Progenitor cell of endocrine pancreas (in vitro differentiated cells): ENCODE results near the gene SLC25A34. TPM values are rescaled to one million over a fixed set of nuclear protein-coding genes. Genes with fewer than 3 reads are reported as not detected.

Experiments used
- DNase-seq: peaks from one replicate; pipeline ENCODE4 v3.0.0; 2021; ENCODE audit warnings: low spot score; ENCODE audit not compliant: unreplicated experiment
- H3K27ac Mint-ChIP-seq: 2 replicates; pipeline ENCODE4 v1.8.0; 2021; ENCODE audit warnings: mild to moderate bottlenecking, moderate library complexity, mixed read lengths
- H3K27me3 Mint-ChIP-seq: 2 replicates; pipeline ENCODE4 v1.8.0; 2021; ENCODE audit warnings: mixed read lengths
- H3K36me3 Mint-ChIP-seq: 2 replicates; pipeline ENCODE4 v1.8.0; 2022; ENCODE audit warnings: mixed read lengths; ENCODE audit not compliant: insufficient read depth
- H3K4me1 Mint-ChIP-seq: 2 replicates; pipeline ENCODE4 v1.8.0; 2021; ENCODE audit warnings: low read depth, mixed read lengths
- H3K4me3 Mint-ChIP-seq: 2 replicates; pipeline ENCODE4 v1.8.0; 2021; ENCODE audit warnings: low read depth, mild to moderate bottlenecking, moderate library complexity, mixed read lengths
- H3K9me3 Mint-ChIP-seq: 2 replicates; pipeline ENCODE4 v1.8.0; 2021; ENCODE audit warnings: low read depth, mixed read lengths
- total RNA-seq: library from RNA; stranded (reverse); gene quantifications from 2 replicates; pipeline ENCODE4 v1.2.1, GENCODE V29; 2021
- TF ChIP-seq, protein P1 (sequence below): fragments of 200-600 bp; sonication (generic); IDR thresholded peaks from one replicate; pipeline ENCODE4 v1.5.0; 2021; ENCODE audit warnings: antibody characterized with exemption, mild to moderate bottlenecking; ENCODE audit not compliant: unreplicated experiment

SLC25A34 gene
- total RNA-seq, 1 donor from 2014 or later: 6.0 TPM

DNA sequence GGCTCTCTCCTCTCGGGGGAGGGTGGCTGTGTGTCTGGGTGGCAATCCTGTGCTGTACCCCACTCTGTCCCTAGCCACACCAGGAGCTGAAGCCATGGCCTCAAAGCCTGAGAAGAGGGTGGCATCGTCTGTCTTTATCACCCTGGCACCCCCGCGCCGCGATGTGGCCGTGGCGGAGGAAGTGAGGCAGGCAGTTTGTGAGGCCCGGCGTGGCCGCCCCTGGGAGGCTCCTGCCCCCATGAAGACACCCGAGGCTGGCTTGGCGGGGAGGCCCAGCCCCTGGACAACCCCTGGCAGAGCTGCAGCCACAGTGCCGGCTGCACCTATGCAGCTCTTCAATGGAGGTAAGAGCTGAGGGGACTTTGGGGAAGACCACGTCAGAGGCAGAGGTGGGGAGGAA lies 28.8 kb downstream of the SLC25A34 start:
- TF ChIP-seq, protein P1, sequence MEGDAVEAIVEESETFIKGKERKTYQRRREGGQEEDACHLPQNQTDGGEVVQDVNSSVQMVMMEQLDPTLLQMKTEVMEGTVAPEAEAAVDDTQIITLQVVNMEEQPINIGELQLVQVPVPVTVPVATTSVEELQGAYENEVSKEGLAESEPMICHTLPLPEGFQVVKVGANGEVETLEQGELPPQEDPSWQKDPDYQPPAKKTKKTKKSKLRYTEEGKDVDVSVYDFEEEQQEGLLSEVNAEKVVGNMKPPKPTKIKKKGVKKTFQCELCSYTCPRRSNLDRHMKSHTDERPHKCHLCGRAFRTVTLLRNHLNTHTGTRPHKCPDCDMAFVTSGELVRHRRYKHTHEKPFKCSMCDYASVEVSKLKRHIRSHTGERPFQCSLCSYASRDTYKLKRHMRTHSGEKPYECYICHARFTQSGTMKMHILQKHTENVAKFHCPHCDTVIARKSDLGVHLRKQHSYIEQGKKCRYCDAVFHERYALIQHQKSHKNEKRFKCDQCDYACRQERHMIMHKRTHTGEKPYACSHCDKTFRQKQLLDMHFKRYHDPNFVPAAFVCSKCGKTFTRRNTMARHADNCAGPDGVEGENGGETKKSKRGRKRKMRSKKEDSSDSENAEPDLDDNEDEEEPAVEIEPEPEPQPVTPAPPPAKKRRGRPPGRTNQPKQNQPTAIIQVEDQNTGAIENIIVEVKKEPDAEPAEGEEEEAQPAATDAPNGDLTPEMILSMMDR: no peak
- Mint-ChIP-seq H3K9me3 (no peaks in the 10 kb centered on the region), H3K4me3 (no peak overlapping the region), H3K27ac (peak overlapping the region; percentile 37), H3K36me3 (peaks cover 21% of the 10 kb centered on the region), H3K27me3 (no peaks in the 10 kb centered on the region), H3K4me1 (peaks cover 27% of the 10 kb centered on the region)
- no peak for DNase-seq

DNA sequence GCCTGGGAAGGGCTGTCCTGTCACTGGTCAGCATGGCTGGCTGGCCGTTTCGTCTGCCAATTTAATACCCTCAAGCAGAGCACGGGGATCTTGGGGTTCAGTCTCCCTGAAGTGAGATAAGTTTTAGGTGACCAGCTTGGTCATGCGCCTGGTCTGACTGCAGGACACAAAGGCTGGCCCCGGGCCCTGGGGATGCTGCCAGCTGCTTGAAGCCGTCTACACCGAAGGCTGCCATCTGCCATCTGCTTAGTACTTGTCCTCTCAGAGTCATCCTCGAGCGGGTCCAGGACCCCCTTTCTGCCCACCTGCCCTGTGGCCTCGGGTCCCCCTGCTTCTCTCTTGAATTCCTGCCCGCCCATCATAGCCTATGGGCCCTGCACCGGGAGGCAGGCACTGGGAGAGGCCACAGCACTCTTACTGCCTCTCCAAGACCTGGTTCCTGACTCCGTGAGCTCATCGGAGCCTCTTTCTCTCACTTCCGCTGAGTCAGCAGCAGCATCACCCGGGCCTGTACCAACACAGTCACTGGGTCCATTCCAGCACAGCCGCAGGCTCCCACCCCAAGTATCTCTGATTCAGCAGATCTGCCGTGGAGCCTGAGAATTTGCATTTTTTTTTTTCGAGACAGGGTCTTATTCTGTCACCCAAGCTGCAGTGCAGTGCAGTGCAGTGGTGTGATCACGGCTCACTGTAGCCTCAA lies 29.6 kb downstream of the SLC25A34 start:
- DNase-seq: no peak
- Mint-ChIP-seq H3K27ac (peak overlapping the region; percentile 74), H3K36me3 (peaks cover 23% of the 10 kb centered on the region), H3K4me1 (peaks cover 25% of the 10 kb centered on the region), H3K9me3 (no peaks in the 10 kb centered on the region), H3K27me3 (no peaks in the 10 kb centered on the region), H3K4me3 (no peak overlapping the region)
- TF ChIP-seq, protein P1: no peak

DNA sequence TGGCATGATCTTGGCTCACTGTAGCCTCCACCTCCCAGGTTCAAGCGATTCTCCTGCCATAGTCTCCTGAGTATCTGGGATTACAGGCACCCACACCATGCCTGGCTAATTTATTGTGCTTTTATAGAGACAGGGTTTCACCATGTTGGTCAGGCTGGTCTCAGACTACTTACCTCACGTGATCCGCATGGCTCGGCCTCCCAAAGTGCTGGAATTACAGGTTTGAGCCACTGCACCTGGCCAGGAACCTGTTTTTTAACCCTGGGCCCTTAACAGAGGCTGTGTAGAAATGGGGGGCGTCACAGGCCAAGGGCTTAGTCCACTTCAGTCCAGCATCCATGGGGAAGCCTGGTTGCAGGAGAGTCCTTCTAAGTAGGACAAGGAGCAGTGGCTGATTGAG lies 31.9 kb downstream of the SLC25A34 start:
- TF ChIP-seq, protein P1: no peak
- Mint-ChIP-seq H3K4me1 (peaks cover 11% of the 10 kb centered on the region), H3K9me3 (no peaks in the 10 kb centered on the region), H3K27me3 (no peaks in the 10 kb centered on the region), H3K27ac (no peak overlapping the region), H3K36me3 (peaks cover 33% of the 10 kb centered on the region), H3K4me3 (no peak overlapping the region)
- DNase-seq: no peak

DNA sequence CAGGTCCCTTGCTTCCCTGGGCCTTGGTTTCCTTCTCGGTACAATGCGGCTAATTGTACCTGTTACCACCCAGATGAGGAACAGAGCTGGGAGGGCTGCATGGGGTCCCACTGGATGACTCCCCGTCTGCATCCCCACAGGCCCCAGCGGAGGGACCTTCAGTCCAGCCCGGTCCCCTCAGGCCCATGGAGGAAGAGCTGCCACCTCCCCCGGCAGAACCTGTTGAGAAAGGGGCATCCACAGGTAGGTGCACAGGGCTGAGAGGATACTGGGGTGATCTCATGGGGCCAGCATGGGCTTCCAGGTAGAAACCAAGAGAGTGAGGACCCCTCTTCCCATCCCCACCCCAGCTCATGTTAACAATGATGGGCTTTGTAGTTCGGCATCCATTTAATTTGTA lies 32.3 kb downstream of the SLC25A34 start:
- Mint-ChIP-seq H3K27ac (no peak overlapping the region), H3K4me1 (peaks cover 11% of the 10 kb centered on the region), H3K36me3 (peaks cover 33% of the 10 kb centered on the region), H3K27me3 (no peaks in the 10 kb centered on the region), H3K4me3 (no peak overlapping the region), H3K9me3 (no peaks in the 10 kb centered on the region)
- DNase-seq: no peak
- TF ChIP-seq, protein P1: no peak

DNA sequence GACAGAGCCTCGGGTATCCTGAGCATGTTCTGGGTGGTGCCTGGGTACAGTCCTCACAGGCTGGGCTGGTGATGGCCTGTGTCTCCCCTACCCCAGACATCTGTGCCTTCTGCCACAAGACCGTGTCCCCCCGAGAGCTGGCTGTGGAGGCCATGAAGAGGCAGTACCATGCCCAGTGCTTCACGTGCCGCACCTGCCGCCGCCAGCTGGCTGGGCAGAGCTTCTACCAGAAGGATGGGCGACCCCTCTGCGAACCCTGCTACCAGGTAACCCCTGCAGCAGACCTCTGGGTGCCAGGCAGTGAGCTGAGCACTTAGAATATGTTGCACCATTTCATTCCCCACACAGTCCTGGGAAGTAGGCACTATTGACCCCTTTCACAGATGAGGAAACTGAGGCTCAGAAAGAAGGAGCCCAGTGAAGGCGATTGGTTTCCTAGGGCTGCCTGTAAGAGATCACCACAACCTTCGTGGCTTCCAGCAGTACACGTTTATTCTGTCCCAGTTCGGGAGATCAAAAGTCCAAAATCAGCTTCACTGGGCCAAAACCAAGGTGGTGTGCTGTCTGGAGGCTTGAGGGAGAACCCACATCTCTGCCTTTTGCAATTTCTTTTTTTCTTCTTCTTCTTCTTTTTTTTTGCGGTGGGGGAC lies 34.4 kb downstream of the SLC25A34 start:
- TF ChIP-seq, protein P1: no peak
- no peak overlapping the region for H3K4me3 Mint-ChIP-seq
- no peak for DNase-seq
- H3K36me3 Mint-ChIP-seq: peaks cover 31% of the 10 kb centered on the region
- H3K4me1 Mint-ChIP-seq: no peaks in the 10 kb centered on the region
- no peaks in the 10 kb centered on the region for H3K9me3 Mint-ChIP-seq
- no peaks in the 10 kb centered on the region for H3K27me3 Mint-ChIP-seq
- no peak overlapping the region for H3K27ac Mint-ChIP-seq
